ENCODE results near the gene FAM3B.

FAM3B gene

DNA sequence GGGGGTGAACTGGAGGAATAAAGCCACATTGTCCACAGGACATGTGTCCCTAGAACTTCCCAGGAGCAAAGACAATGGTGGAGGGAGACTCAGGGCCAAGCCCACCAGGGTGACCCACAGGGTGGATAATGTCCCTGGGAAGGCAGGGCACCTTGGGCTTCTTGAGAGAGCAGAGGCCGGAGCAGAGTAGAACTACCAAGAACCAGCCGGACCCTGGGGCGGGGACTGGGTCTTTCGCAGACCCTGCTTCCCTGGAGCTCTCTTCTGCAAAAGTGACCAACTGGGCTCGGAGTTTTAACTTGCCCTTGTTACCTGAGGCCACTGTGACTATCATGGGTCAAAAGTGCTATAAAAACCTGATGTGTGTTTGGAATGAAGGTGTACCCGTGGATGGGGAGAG, 875 bp upstream of the FAM3B start:
- peaks cover 13% of the 10 kb centered on the region for H3K27me3 ChIP-seq (replicated peaks)
- no peak overlapping the region for H3K4me3 ChIP-seq (ENCODE audit: low read depth, low read length)
- no peak for DNase-seq
- TF ChIP-seq, protein P1, sequence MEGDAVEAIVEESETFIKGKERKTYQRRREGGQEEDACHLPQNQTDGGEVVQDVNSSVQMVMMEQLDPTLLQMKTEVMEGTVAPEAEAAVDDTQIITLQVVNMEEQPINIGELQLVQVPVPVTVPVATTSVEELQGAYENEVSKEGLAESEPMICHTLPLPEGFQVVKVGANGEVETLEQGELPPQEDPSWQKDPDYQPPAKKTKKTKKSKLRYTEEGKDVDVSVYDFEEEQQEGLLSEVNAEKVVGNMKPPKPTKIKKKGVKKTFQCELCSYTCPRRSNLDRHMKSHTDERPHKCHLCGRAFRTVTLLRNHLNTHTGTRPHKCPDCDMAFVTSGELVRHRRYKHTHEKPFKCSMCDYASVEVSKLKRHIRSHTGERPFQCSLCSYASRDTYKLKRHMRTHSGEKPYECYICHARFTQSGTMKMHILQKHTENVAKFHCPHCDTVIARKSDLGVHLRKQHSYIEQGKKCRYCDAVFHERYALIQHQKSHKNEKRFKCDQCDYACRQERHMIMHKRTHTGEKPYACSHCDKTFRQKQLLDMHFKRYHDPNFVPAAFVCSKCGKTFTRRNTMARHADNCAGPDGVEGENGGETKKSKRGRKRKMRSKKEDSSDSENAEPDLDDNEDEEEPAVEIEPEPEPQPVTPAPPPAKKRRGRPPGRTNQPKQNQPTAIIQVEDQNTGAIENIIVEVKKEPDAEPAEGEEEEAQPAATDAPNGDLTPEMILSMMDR (IDR thresholded peaks at IDR 0.05; ENCODE audit: low read depth, low read length, missing control alignments), result no peak
- no peak overlapping the region for H3K27ac ChIP-seq
- in situ Hi-C loops (cut with HindIII; ENCODE audit: low pct_ligation_motif_present, low sequenced_read_pairs), result no loop called here
- no peaks in the 10 kb centered on the region for H3K36me3 ChIP-seq (replicated peaks)

DNA sequence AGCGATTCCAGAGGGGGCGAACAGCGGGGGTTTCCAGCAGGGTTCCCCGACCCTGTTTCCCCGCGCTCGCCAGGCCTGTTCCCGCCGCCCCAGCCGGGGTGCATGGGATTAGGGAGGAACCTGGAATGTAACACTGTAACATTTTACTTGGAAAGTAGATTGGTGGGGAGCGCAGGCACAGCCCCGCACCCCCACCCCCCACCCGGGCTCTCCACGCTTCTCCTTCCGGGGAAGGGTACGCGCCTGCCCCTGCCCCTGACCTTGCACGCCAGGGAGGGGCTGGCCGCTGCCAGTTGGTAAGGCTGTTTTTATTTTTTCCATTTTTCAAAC, 427 bp downstream of the FAM3B start:
- H3K27ac ChIP-seq, result no peak overlapping the region
- H3K36me3 ChIP-seq (replicated peaks), result no peaks in the 10 kb centered on the region
- in situ Hi-C loops (cut with HindIII; ENCODE audit: low pct_ligation_motif_present, low sequenced_read_pairs), result no loop called here
- TF ChIP-seq, protein P1 (IDR thresholded peaks at IDR 0.05; ENCODE audit: low read depth, low read length, missing control alignments), result no peak
- H3K4me3 ChIP-seq (ENCODE audit: low read depth, low read length), result no peak overlapping the region
- DNase-seq, result no peak
- H3K27me3 ChIP-seq (replicated peaks), result peaks cover 13% of the 10 kb centered on the region

DNA sequence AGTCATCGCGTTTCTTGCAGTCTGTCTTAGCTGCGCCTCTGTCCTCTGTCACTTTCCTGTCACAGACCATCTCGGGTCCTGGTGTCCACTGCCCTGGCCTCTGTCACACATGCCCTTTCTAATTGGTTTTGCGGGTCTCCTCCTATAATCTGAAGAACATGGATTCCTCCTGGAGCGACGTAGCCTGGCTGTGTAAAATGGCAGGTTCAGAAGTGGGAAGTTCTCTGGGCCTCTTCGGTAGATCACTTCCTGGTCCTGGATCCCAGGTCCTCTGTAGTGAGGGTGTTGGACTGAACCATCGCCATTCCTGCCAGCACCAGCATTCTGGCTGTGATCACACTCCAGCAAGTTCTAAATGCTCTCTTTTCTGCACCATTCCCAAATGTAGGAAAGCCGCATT, 857 bp downstream of the FAM3B start:
- peaks cover 13% of the 10 kb centered on the region for H3K27me3 ChIP-seq (replicated peaks)
- DNase-seq, result no peak
- in situ Hi-C loops (cut with HindIII; ENCODE audit: low pct_ligation_motif_present, low sequenced_read_pairs), result no loop called here
- no peak overlapping the region for H3K27ac ChIP-seq
- no peaks in the 10 kb centered on the region for H3K36me3 ChIP-seq (replicated peaks)
- TF ChIP-seq, protein P1 (IDR thresholded peaks at IDR 0.05; ENCODE audit: low read depth, low read length, missing control alignments), result no peak
- H3K4me3 ChIP-seq (ENCODE audit: low read depth, low read length), result no peak overlapping the region

DNA sequence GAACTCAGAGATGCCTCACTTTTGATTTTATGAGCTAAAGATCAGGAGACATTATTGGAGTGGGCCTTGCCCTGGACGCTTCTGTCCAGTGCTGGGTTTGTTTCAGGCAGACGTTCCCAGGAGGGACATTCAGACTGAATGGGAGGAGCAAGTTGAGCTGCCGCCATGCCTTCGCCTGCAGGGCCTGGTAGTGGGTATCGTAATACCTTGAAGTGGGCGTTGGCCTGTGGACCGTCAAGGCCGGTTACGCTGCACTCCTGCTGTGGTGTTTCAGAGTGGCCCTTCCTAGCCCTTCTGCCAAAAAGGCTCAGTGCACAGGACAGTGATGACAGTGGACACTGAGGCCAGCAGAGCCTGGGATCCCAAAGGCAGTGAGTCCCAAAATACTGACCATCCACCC, 1.6 kb downstream of the FAM3B start:
- H3K36me3 ChIP-seq (replicated peaks), result no peaks in the 10 kb centered on the region
- no peak overlapping the region for H3K27ac ChIP-seq
- H3K4me3 ChIP-seq (ENCODE audit: low read depth, low read length), result no peak overlapping the region
- TF ChIP-seq, protein P1 (IDR thresholded peaks at IDR 0.05; ENCODE audit: low read depth, low read length, missing control alignments), result no peak
- DNase-seq, result no peak
- in situ Hi-C loops (cut with HindIII; ENCODE audit: low pct_ligation_motif_present, low sequenced_read_pairs), result no loop called here
- peaks cover 13% of the 10 kb centered on the region for H3K27me3 ChIP-seq (replicated peaks)

DNA sequence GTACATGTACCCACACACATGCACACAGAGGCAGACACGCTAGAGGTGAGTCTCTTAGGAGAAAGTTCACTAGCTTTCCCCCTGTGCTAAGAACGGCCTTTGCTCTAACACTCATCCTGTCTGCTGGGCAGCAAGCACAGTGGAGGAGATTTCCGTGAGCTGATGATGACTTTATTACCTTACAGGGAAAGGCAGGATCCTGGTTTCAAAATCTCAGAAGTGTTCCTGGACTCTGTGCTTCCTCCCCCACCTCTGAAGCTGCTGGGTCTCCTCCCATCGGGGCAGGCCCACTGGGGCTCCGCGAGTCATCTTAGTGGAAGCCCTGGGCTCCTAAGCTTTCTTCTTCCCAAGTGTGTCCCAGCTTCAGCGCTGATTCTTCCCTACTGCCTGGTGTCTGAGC, 2.7 kb downstream of the FAM3B start:
- DNase-seq, result no peak
- Histone ChIP-seq H3K27ac (no peak overlapping the region), H3K4me3 (ENCODE audit: low read depth, low read length) (no peak overlapping the region), H3K27me3 (replicated peaks) (peaks cover 13% of the 10 kb centered on the region), H3K36me3 (replicated peaks) (no peaks in the 10 kb centered on the region)
- in situ Hi-C loops (cut with HindIII; ENCODE audit: low pct_ligation_motif_present, low sequenced_read_pairs), result no loop called here
- TF ChIP-seq, protein P1 (IDR thresholded peaks at IDR 0.05; ENCODE audit: low read depth, low read length, missing control alignments), result no peak

DNA sequence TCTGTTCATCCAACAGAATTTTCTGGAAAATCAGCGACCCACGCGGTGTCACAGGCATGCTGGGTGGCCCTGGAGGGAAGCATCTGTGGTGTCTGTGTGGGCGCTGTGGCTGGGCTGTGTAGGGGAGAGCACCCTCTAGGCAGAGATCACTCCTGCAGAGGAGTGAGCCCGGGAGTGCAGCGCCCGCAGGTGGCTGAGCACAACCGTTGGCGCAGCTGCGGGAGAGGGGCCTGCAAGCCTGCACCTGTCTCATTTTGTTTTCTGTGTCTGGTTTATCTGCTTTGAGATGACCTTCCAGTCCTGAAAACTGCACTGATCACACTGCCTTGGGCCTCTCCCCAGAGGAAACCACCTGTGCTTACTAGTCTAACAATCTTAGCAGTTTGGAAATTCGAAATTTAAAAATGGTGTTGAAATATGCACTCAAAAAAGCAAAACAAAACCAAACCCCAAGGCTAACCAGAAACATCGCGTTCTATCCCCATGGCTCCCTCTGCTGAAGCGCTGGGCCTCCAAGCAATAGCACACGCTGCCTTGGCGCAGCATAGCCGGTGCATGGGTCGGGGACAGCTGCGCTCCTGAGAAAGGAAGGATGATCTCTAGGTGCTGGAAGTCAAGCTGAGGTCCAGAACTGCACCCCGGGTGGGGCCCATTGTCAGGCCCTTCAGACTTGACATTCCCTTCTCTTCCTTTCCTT, 4.8 kb downstream of the FAM3B start:
- Histone ChIP-seq H3K27ac (no peak overlapping the region), H3K4me3 (ENCODE audit: low read depth, low read length) (no peak overlapping the region), H3K27me3 (replicated peaks) (peaks cover 7% of the 10 kb centered on the region), H3K36me3 (replicated peaks) (no peaks in the 10 kb centered on the region)
- no peak for DNase-seq
- TF ChIP-seq, protein P1 (IDR thresholded peaks at IDR 0.05; ENCODE audit: low read depth, low read length, missing control alignments), result no peak
- in situ Hi-C loops (cut with HindIII; ENCODE audit: low pct_ligation_motif_present, low sequenced_read_pairs), result no loop called here
